Measurements from ENCODE around the gene PHKG2.
A peak's percentile ranks its signal among the peaks of the same experiment; 100 is the strongest.

Gene PHKG2

DNA sequence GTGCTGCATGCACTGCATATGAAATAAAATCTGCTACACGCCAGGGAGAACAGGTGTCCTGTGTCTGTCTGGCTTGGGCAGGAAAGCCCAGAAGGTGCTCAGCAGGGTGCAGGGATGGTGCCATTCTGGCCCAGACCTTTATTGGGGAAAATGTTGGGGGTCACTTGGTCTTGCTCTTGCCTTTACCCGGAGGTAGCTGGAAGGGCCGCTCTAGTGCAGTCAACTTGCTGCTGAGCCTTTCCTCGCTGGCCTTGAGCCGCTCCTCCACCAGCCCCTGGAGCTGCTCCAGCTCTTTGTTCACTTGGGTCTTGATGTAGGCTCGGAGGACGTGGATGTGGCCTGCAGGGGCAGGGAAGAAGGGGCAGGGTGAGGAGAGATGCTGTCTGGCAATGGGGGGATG, 9.1 kb downstream of the PHKG2 start:
- no peaks in the 10 kb centered on the region for H3K9me3 ChIP-seq (ENCODE audit: control insufficient read depth, insufficient read depth, low read length)
- no peak overlapping the region for H3K9ac ChIP-seq (ENCODE audit: low read depth, low read length)
- no peaks in the 10 kb centered on the region for H3K4me1 ChIP-seq (ENCODE audit: insufficient read depth, low read length)
- no peaks in the 10 kb centered on the region for H3K36me3 ChIP-seq (ENCODE audit: insufficient read depth, low read length)

DNA sequence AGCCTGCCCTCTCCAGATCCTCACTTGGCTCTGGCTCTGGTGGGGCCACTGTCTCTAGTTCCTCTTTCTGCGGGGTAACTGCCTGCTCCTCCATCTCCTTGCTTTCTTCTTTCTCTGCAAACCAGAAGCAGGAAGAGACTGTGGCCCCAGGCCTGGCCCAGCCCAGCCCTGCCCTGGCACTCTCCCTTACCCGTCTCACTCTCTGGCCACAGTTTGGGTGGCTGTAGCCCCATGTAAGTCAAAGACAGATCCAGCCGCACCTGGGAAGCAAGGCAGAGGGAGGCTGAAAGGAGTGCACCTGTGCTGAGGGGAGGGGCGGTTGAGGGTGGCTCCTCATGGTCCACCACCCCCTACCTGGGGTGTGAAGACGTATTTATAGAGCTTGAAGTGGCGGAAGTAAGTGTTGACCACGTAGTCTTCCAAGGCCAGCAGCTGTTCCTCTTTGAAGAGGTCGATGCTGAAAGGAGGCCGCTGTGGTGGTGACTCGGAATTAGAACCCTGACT, 10.8 kb downstream of the PHKG2 start:
- no peaks in the 10 kb centered on the region for H3K9me3 ChIP-seq (ENCODE audit: control insufficient read depth, insufficient read depth, low read length)
- H3K9ac ChIP-seq (ENCODE audit: low read depth, low read length) = no peak overlapping the region
- H3K4me1 ChIP-seq (ENCODE audit: insufficient read depth, low read length) = peaks cover 8% of the 10 kb centered on the region; the same call in 1 of the 2 replicates
- H3K36me3 ChIP-seq (ENCODE audit: insufficient read depth, low read length) = peaks cover 6% of the 10 kb centered on the region; the same call in 1 of the 2 replicates

DNA sequence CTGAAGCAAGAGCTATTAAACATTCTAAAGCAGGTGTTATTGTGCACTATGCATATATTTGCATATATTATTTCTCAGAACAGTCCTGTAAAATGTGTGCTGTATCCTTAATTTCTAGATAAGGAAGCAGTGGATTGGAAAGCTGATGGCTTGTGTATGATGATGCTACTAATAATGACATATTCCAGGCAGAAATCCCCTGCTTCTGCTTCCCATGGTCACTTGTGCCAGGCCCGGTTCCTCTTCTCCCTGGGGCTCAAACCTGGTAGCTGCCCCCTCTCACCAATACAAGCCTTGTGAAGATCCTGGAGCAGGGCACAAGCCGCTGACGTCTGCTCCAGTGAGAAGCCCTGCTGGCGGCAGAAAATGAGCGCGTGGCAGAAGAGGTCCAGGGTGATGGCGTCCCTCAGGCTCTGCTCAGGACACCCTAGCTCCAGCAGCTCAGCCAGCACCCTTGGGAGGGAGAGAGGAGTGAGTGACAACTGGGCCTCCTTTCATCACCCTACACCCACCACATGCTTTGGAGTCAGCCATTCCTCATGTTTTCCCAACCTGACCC, 11.9 kb downstream of the PHKG2 start:
- Histone ChIP-seq H3K36me3 (ENCODE audit: insufficient read depth, low read length) (peaks cover 10% of the 10 kb centered on the region; the same call in 1 of the 2 replicates), H3K9ac (ENCODE audit: low read depth, low read length) (no peak overlapping the region), H3K4me1 (ENCODE audit: insufficient read depth, low read length) (peaks cover 8% of the 10 kb centered on the region; the same call in 1 of the 2 replicates), H3K9me3 (ENCODE audit: control insufficient read depth, insufficient read depth, low read length) (no peaks in the 10 kb centered on the region)

DNA sequence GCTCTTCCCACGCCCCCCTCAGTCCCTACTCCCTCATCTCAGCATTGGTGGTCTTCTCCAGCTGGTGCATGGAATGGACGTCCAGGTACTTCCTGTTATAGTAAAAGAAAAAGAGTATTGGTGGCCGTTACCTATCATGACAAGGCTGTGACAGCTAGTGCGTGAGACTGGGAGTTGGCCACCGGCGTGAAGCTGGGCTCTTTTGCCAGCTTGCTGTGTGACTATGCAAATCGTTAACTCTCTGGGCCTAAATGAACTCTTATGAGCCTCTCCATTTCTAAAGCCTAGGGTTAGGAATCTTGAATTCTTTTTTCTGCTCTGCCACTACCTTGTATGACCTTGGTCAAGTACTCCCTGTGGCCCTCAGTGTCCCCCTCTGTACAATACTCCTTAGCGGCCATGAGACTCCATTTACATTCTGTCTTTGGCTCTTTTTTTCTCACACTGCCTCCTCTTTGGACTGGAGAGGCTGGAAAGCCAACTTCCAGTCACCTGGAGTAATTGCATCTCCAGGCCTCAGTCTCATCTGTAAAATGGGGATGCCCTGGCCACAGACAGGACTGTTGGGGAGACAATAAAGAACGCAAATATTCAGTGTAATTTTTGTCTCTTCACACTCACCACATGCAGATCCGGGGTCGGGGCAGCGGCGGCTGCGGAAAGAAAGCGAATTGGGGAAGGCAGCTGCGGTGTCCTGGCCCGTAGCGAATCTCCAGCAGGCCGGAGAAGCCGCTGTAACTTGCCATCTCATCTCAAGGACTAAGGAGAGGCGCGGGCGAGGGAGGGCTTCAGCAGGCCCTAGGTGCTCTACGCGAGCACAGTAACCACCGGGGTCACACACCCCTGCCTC, 12.6 kb downstream of the PHKG2 start:
- Histone ChIP-seq H3K36me3 (ENCODE audit: insufficient read depth, low read length) (peaks cover 13% of the 10 kb centered on the region; the same call in 1 of the 2 replicates), H3K9me3 (ENCODE audit: control insufficient read depth, insufficient read depth, low read length) (no peaks in the 10 kb centered on the region), H3K9ac (ENCODE audit: low read depth, low read length) (peak overlapping the region; percentile 89; the same call in 1 of the 2 replicates), H3K4me1 (ENCODE audit: insufficient read depth, low read length) (peaks cover 8% of the 10 kb centered on the region; the same call in 1 of the 2 replicates)

DNA sequence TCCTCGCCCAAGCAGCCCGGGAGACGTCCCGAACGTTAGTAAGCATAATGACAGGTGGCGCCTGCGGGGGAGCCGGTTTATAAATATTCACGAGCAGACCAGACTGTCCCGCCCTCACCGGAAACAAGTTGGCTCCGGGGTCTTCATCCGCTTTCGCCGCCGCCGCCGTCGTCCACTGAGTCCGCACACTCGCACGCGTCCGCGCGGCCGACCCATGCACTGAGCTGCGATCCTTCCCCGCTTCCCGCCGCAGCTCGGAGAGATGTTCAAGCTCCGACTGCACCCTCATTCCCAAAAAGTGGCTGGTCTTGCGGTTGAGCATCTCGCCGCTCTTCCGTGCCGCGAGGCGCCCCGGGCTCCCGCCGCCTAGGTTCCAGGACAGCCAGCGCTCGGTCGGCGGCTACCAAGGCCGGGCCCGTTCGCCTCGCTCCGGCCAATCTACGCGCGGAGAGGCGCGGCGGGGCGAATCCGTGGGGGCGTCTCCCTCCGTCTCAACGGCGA, 13.3 kb downstream of the PHKG2 start:
- H3K4me1 ChIP-seq (ENCODE audit: insufficient read depth, low read length) = peaks cover 8% of the 10 kb centered on the region; the same call in 1 of the 2 replicates
- no peaks in the 10 kb centered on the region for H3K9me3 ChIP-seq (ENCODE audit: control insufficient read depth, insufficient read depth, low read length)
- peaks cover 19% of the 10 kb centered on the region; the same call in 1 of the 2 replicates for H3K36me3 ChIP-seq (ENCODE audit: insufficient read depth, low read length)
- peak overlapping the region; percentile 89; the same call in 1 of the 2 replicates for H3K9ac ChIP-seq (ENCODE audit: low read depth, low read length)

DNA sequence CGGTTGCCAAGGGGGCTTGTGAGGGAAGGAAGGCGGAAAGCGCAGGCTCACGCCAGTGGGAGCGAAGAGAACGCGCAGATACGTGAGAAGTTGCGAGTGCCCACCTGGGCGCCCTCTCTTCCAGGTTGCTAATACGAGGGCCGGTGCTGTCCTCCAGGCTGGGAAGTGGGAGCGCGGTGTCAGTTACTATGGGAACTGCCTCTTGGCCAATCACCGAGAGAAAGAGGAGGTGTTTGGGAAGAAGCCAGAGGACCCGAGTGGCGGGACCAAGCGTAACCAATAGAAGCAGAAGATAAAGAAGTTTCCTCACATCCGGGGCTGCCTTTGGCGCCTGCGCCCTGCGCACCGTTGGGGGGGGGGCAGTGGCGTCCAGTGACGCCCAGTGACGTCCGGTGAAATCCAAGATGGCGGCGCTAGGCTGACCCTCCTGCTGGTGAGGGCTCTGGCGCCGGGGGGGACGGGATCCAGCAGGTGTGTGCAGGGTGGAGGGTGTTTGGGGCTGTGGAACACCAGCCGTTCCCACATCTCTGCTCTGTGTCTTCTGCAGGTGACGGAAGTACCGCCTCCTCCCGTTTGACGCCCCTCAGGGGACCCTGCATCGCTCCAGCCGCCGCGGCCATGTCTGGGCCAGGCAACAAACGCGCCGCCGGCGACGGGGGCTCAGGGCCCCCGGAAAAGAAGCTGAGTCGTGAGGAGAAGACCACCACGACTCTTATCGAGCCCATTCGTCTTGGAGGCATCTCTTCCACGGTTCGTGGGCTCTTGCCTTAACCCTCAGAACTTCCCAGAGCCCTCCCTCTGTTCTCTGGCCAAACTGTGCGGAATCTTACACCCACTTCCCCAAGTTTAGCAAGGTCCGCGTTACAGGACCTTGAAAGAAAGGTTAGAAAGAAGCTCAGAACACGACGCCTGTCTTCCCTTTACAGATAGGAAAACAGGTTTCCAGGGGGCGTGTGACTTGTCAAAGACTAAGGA, 14.0 kb downstream of the PHKG2 start, which contains the start of the genes CFAP119 and RNF40:
TSS of gene CFAP119 (minus strand) at position 135 of the 975 bp plus-strand sequence. CDS start 314 bp downstream, outside the sequence.
TSS of gene RNF40 (plus strand) at position 395 of the 975 bp plus-strand sequence. CDS start at position 619, 224 bp downstream.
- Histone ChIP-seq H3K36me3 (ENCODE audit: insufficient read depth, low read length) (peaks cover 23% of the 10 kb centered on the region; the same call in 1 of the 2 replicates), H3K4me1 (ENCODE audit: insufficient read depth, low read length) (peaks cover 8% of the 10 kb centered on the region; the same call in 1 of the 2 replicates), H3K9ac (ENCODE audit: low read depth, low read length) (peak within 1 kb of the TSS; percentile 89), H3K9me3 (ENCODE audit: control insufficient read depth, insufficient read depth, low read length) (no peaks in the 10 kb centered on the region)

DNA sequence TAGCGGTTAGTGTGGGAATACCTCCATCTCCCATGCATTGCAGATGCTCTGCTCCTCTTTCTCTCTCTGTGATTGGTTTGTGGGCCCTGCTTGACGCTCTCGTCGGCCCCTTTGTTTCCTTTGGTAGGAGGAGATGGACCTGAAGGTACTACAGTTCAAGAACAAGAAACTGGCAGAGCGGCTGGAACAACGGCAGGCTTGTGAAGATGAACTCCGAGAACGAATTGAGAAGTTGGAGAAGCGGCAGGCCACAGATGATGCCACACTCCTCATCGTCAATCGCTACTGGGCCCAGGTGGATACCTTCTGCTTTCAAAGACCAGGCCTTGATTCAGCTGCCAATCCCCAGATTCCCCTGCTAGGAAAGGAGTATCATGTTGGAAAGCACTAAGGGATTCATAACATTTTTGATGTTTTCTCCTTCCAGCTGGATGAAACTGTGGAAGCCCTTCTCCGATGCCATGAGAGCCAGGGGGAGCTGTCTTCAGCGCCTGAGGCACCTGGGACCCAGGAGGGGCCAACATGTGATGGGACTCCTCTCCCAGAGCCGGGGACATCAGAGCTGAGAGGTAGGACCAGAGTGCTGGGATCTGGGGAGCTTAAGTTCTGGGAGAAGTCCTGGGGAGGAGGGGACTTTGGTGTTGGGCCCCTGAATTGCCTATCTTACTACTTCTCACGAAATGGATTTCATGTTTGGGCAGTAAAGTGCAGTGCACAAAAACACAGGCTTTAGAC, 14.9 kb downstream of the PHKG2 start:
- Histone ChIP-seq H3K9ac (ENCODE audit: low read depth, low read length) (peak overlapping the region; percentile 89), H3K9me3 (ENCODE audit: control insufficient read depth, insufficient read depth, low read length) (no peaks in the 10 kb centered on the region), H3K36me3 (ENCODE audit: insufficient read depth, low read length) (peaks cover 30% of the 10 kb centered on the region), H3K4me1 (ENCODE audit: insufficient read depth, low read length) (peaks cover 8% of the 10 kb centered on the region; the same call in 1 of the 2 replicates)

DNA sequence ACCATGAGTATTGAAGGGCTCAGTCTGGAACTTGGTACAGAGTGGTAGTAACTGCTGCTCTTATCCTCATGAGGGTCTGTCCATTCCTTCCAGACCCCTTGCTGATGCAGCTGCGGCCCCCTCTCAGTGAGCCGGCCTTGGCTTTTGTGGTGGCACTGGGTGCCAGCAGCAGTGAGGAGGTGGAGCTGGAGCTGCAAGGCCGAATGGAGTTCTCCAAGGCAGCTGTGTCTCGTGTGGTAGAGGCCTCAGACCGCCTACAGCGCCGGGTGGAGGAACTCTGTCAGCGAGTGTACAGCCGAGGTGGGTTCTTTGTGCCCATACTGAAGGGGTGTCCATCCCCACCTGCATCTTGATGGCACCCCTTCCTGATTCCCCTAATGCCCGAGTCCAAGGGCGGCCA, 15.9 kb downstream of the PHKG2 start:
- Histone ChIP-seq H3K4me1 (ENCODE audit: insufficient read depth, low read length) (peaks cover 8% of the 10 kb centered on the region; the same call in 1 of the 2 replicates), H3K36me3 (ENCODE audit: insufficient read depth, low read length) (peaks cover 30% of the 10 kb centered on the region), H3K9ac (ENCODE audit: low read depth, low read length) (no peak overlapping the region)

DNA sequence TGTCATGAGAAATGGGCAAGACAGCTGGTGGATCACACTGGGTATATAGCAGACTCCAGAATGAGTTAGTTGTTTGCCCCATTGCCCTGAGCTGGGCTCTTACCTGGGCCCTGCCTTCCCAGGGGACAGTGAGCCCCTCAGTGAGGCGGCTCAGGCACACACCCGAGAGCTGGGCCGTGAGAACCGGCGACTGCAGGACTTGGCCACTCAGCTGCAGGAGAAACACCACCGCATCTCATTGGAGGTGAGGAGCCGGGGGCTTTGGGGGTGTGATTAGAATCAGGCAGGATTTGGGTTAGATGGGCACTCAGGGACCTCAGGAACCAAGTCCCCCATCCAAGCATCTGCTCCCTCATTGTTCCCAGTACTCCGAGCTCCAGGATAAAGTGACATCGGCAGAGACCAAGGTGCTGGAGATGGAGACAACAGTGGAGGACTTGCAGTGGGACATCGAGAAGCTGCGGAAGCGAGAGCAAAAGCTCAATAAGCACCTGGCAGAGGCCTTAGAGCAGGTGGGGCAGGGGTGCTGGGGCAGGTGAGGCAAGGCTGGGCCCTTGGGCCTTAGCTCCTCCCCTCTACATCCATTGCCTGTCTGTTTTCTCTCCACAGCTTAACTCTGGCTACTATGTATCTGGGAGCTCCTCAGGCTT, 16.7 kb downstream of the PHKG2 start:
- Histone ChIP-seq H3K36me3 (ENCODE audit: insufficient read depth, low read length) (peaks cover 37% of the 10 kb centered on the region), H3K9me3 (ENCODE audit: control insufficient read depth, insufficient read depth, low read length) (no peaks in the 10 kb centered on the region), H3K4me1 (ENCODE audit: insufficient read depth, low read length) (peaks cover 8% of the 10 kb centered on the region; the same call in 1 of the 2 replicates), H3K9ac (ENCODE audit: low read depth, low read length) (no peak overlapping the region)

More for the DNA sequence above, 15.9 kb downstream of the PHKG2 start:
- H3K9me3 ChIP-seq (ENCODE audit: control insufficient read depth, insufficient read depth, low read length) = no peaks in the 10 kb centered on the region

DNA sequence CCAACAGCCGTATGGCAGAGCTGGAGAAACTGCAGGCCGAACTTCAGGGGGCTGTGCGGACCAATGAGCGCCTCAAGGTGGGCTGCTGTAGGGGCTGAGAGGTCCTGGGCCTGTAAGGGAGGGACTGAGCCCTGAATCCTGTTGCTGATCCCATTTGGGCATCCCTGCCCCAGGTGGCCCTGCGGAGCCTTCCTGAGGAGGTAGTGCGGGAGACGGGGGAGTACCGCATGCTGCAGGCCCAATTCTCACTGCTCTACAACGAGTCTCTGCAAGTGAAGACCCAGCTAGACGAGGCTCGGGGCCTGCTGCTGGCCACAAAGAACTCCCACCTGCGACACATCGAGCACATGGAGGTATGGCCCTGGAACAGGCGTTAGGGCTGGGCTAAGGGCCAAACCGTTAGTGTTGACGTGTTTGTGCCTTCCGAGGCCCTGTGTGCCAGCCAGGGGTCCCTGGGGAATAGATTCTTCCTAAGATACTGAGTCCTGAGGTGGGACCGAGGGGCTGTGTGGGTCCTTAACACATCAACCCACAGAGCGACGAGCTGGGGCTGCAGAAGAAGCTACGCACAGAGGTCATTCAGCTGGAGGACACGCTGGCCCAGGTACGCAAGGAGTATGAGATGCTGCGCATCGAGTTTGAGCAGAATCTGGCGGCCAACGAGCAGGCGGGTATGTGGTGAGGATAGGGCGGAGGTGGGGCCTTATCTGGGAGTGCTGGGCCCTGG, 18.1 kb downstream of the PHKG2 start:
- Histone ChIP-seq H3K9ac (ENCODE audit: low read depth, low read length) (no peak overlapping the region), H3K9me3 (ENCODE audit: control insufficient read depth, insufficient read depth, low read length) (no peaks in the 10 kb centered on the region), H3K36me3 (ENCODE audit: insufficient read depth, low read length) (peaks cover 37% of the 10 kb centered on the region), H3K4me1 (ENCODE audit: insufficient read depth, low read length) (peaks cover 8% of the 10 kb centered on the region; the same call in 1 of the 2 replicates)

DNA sequence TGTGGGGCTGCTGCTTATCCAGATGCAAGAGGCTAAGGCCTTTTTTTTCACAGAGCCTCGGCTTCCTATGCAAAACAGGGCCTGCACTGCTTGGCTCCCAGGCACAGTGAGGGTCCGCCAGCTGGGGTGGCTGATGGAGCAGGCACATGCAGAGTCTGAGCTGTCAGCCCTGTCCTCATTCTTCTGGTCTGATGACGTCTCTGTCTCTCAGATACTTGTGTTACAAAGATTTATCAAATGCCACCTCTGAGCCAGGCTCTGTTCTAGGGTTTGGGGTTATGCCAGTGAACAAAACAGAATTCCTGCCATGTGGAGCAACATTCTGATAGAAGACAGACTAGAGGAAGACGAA, 18.7 kb downstream of the PHKG2 start:
- H3K9ac ChIP-seq (ENCODE audit: low read depth, low read length) = no peak overlapping the region
- no peaks in the 10 kb centered on the region for H3K9me3 ChIP-seq (ENCODE audit: control insufficient read depth, insufficient read depth, low read length)
- H3K36me3 ChIP-seq (ENCODE audit: insufficient read depth, low read length) = peaks cover 37% of the 10 kb centered on the region
- H3K4me1 ChIP-seq (ENCODE audit: insufficient read depth, low read length) = peaks cover 8% of the 10 kb centered on the region; the same call in 1 of the 2 replicates

Measured in ES-I3 (cell line).